Measurements from ENCODE around the gene EME2.

DNA sequence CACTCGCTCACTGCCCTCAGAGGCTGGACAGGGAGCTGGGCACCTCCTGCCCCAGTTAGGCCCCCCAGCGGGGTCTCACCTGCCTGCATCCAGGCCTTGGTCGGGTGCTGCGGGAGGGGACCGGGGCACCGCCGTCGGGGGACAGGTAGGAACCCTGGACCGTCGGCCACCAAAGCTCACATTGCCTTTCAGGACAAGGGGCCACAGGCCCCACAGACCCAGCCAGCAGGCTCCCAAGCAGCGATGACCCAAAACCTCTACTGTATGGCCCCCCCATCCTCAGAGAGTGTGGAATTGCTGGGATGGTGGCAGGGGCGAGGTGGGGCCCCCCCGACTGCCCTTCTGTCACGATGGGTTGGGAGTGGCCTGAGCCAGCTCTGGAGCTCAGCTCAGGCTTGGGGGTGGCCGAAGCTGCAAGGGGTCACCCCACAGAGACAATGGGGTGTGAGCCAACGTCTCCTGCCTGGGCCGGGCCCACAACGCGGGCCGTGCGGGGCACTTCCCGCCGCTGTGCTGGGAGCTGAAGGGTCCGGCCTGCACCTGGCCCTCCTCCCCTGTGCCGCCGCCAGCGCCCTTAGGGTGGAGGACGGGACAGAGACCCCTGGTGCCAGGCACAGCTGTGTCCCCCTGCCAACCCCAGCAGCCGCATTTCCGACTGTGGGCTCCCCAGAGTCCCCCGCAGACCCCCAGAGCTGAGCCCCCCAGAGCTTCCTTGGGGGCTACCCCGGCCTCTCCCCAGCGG lies 20.4 kb downstream of the EME2 start:
- TF ChIP-seq POLR2A (IDR thresholded peaks at IDR 0.05) (no peak), CTCF (IDR thresholded peaks at IDR 0.05) (no peak)

All from adrenal gland (tissue), 5 donors.